PFSK-1 (cell line): ENCODE results near the gene UPF1.

ENCODE experiments used
- FOXP2 ChIP-seq: optimal IDR thresholded peaks from 2 replicates; pipeline ENCODE3; 2011; ENCODE audit warnings: borderline replicate concordance, control low read depth, inconsistent platforms; ENCODE audit not compliant: insufficient read depth; ENCODE audit errors: extremely low read length, extremely low read depth
- POLR2AphosphoS5 ChIP-seq: IDR thresholded peaks from 2 replicates; pipeline ENCODE4 v1.6.1; 2012; ENCODE audit warnings: low read depth, mild to moderate bottlenecking, control low read depth, low read length, moderate library complexity
- REST ChIP-seq, 2 experiments: IDR thresholded peaks; 2 replicates each; pipeline versions ENCODE4 v1.6.1 to v1.8.0; 2011 to 2012; ENCODE audit warnings: low read depth in 2 of 2, low read length in 2 of 2, control low read depth in 1 of 2, inconsistent platforms in 1 of 2, mild to moderate bottlenecking in 1 of 2, moderate library complexity in 1 of 2; ENCODE audit not compliant: insufficient read depth in 1 of 2
- SIN3A ChIP-seq: IDR thresholded peaks from 2 replicates; pipeline ENCODE4 v1.6.1; 2012; ENCODE audit warnings: mild to moderate bottlenecking, low read length, moderate library complexity, borderline replicate concordance; ENCODE audit not compliant: insufficient read depth
- TAF1 ChIP-seq: IDR thresholded peaks from 2 replicates; pipeline ENCODE4 v1.6.1; 2012; ENCODE audit warnings: low read length, control low read depth, borderline replicate concordance; ENCODE audit not compliant: insufficient read depth

The UPF1 gene

DNA sequence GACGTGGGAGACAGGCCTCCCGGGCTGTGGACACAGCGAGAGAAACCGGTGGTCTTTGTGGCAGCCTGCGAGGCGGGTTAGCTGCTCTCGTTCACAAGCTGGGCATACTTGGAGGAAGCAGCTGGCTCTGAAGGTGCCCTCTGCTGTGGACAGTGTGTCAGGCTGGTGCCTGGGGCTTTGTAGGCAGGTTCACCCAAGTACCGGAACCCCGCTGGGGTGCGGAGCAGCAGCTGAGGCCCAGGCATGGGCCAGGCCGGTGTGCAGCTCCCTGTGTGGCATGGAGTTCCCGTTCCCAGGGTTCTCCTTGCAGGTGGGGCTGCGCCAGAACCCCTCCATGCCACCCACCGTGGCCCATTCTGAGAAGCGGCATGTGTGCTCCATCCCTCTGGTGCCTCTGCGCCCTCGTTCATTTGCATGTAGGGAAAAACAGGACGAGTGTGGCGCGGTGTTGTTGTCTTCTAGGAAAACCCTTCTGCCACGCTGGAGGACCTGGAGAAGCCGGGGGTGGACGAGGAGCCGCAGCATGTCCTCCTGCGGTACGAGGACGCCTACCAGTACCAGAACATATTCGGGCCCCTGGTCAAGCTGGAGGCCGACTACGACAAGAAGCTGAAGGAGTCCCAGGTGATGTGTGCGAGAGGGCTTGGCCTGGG, 20.0 kb downstream of the UPF1 start:
- TF ChIP-seq FOXP2 (no peak), POLR2AphosphoS5 (no peak), TAF1 (no peak), REST (IDR thresholded peaks at IDR 0.05; ENCODE audit: insufficient read depth in 1 of 2, low read depth in 2 of 2, low read length in 2 of 2) (no peak), SIN3A (no peak)

DNA sequence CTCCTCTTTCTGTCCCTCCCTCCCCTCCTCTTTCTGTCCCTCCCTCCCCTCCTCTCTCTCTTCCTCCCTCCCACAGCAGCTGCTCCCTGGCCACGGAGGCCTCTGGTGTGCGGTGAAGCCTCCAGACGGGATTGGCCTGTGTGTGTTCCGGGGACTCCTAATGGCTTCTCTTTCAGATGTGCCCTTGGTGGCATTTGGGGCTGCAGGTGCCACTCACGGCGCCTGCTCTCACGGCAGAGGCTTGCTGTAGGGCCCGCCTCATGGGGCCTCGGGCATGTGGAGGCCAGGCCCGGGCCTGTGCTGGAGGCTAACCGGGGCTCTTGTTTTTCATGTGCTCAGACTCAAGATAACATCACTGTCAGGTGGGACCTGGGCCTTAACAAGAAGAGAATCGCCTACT, 20.9 kb downstream of the UPF1 start:
- TF ChIP-seq TAF1 (no peak), SIN3A (no peak), REST (IDR thresholded peaks at IDR 0.05; ENCODE audit: insufficient read depth in 1 of 2, low read depth in 2 of 2, low read length in 2 of 2) (no peak), FOXP2 (no peak)

- TF ChIP-seq TAF1 = no peak
- no peak for TF ChIP-seq POLR2AphosphoS5
- TF ChIP-seq SIN3A = no peak
- no peak for TF ChIP-seq REST (IDR thresholded peaks at IDR 0.05; ENCODE audit: insufficient read depth in 1 of 2, low read depth in 2 of 2, low read length in 2 of 2)
- TF ChIP-seq FOXP2 = no peak
Observed at GRCh38 chr19:18853755-18854427, 22.1 kb downstream of the UPF1 start.

GRCh38 chr19:18854982-18855381, 23.2 kb downstream of the UPF1 start:
- TF ChIP-seq REST (IDR thresholded peaks at IDR 0.05; ENCODE audit: insufficient read depth in 1 of 2, low read depth in 2 of 2, low read length in 2 of 2) = no peak
- TF ChIP-seq TAF1 = no peak
- TF ChIP-seq SIN3A = no peak
- TF ChIP-seq FOXP2 = no peak
- no peak for TF ChIP-seq POLR2AphosphoS5
